ENCODE results near the gene DLG5.
A peak's percentile ranks its signal among the peaks of the same experiment; 100 is the strongest.

The DLG5 gene

GRCh38 chr10:77912576-77912975, 14.0 kb downstream of the DLG5 start:
- DNase-seq (ENCODE audit: low read depth) = no peak

DNA sequence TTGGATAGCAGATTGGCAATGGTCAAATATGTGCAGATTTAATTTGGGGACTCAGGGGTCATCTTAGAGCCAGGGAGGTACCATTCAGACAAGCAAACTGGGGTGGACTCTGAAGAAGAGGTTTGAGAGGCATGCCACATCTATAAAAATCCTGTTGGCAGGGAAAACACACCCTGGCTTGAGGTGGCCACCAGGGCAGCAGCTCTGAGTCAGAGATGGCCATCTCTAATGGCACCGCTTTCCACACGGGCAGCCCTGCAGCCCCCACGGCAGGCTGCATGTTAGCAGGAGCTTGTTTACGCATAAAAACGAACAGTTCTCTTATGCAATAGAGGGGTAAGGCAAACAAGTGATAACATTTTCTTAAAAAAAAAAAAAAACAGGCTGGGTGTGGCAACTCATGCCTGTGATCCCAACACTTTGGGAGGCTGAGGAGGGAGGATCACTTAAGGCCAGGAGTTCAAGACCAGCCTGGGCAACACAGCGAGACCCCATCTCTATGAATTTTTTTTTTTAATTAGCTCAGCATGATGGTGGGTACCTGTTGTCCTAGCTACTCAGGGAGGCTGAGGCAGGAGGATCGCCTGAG, 14.9 kb downstream of the DLG5 start:
- DNase-seq (ENCODE audit: low read depth) = no peak

DNA sequence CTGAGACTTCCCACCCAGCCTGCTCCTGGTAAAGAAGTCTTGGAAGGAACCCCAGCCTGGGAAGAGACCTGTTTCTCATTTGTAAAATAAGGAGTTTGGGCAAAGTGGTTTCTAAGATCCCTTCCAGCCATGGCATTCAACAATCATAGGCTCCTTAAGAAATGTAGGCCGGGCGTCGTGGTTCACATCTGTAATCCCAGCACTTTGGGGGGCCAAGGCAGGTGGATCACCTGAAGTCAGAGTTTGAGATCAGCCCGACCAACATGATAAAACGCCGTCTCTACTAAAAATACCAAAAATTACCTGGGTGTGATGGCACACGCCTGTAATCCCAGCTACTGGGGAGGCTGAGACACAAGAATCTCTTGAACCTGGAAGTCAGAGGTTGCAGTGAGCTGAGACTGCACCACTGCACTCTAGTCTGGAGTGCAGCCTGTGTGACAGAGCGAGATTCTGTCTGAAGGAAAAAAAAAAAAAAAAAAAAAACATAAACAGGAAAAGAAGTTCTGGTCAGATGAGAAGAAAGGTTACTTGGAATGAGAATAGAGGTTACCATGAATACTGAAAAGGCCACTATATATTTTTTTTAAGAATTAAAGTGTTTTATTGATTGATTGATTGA, 15.9 kb downstream of the DLG5 start:
- DNase-seq (ENCODE audit: low read depth) = no peak

- DNase-seq (ENCODE audit: low read depth) = no peak
Observed at GRCh38 chr10:77909749-77910375, 16.7 kb downstream of the DLG5 start.

GRCh38 chr10:77909021-77909748, 17.4 kb downstream of the DLG5 start:
- DNase-seq (ENCODE audit: low read depth) = no peak

DNA sequence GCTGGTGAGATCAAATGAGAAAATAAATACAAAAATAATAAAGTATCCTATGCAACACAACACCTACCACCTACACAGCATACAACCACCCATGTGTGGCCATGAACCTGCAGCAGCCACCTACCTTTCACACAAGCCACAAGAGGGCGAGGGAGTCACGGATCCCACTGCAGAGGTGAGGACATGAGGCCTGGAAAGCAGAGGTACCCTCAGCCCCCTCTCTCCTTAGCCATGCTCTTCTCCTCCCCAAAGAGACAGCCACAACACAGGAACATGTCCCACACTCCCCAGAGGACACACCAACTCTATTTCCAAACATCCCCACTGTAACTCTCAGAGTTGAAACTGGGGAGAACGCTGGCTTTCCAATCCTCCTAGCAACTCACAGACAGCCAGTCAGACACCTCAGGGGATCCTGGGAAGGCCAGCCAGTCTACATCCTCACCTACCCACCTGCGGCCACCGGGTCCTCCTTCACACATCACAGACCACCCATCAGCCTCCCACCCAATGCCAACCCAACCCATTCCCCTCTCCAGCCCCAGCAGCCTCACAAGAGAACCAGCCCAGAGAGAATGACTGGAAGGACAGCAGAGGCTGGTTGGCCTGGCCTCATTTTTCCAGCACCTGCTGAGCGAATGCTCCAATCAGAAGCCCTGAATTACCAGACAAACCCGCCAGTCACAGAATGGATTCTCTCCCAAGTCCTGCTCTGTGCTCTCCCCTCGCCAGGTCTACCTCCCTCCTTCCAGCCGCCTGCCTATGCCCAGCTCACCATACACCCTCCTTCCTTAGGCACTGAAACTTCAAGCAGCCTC, 18.4 kb downstream of the DLG5 start:
- DNase-seq (ENCODE audit: low read depth) = no peak

DNA sequence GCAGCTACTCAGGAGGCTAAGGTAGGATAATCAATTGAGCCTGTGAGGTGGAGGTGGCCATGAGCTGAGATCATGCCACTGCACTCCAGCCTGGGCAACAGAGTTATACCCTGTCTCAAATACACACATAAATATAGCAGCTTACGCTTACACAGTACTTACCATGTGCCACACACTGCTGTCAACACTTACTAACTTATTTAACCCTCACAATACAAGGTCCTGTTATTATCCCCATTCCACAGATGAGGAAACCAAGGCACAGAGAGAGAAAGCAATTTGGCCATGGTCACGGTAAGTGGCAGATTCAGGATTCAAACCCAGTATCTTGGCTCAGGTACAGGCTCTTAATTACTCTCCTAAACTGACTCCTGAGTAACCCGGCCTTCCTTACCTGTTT, 19.1 kb downstream of the DLG5 start:
- DNase-seq (ENCODE audit: low read depth) = no peak

GRCh38 chr10:77906951-77907421, 19.6 kb downstream of the DLG5 start:
- no peak for DNase-seq (ENCODE audit: low read depth)

DNA sequence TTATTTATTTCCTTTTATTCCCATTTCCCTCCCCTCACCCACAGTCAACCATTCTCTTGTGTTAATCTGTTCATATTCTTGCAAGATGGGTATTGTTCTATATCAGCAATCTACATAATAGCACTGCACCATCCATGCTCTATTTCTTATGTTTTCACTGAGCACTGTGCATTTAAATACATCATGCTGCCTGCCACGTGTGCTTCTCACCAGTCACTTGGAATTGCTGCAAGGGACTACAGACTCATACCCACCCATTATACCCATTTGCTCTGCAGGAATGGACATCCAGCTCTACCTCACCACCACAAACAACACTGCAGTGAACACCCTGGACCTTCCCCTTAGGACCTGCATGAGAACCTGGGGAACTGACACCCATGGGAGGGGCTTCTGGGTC, 20.8 kb downstream of the DLG5 start:
- no peak for DNase-seq (ENCODE audit: low read depth)

DNA sequence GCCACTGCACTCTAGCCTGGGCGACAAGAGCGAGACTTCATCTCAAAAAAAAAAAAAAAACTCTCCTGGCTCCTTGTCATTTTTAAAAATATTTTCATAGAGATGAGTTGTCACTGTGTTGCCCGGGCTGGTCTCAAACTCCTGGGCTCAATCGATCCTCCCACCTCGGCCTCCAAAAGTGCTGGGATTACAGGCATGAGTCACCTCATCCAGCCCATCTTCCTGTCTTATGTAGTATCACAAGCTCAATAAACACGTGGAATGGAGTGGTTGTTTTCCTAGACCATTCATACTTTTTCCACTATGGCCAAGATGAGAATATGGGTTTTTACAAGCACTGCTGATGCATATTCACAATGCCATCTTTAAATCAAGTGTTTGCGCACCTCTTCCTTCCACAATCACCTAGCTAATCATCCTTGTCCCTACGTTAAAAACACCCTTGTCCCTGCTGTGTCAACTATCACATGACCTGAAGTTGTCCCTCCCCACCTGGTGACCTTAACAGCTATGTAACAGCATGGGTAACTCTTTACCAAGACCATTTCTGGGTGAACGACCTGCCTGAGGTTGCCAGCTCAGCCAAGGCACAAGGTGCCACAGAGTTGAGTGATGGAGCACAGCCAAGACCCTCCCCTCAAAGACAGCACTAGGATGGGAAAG, 21.3 kb downstream of the DLG5 start:
- no peak for DNase-seq (ENCODE audit: low read depth)

- DNase-seq (ENCODE audit: low read depth) = no peak
Observed at GRCh38 chr10:77904100-77904840, 22.3 kb downstream of the DLG5 start.

DNA sequence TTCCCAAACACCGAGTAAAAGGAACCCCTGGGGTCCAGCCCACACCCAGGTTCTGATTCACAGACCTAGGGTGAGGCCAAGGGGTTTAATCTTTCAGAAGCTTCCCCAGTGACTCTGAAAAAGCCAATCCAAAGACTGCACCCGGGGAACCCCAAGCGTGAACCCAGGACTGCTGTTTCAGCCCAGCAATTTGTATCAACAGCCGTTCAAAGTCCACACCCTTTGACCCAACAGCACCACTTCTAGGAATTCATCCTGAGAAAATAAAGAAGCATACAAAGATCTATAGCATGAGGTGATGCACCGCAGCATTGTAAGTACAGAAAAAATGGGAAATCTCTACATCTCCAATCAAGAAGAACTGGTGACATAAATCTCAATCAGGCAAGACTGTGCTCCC, 24.4 kb downstream of the DLG5 start:
- no peak for DNase-seq (ENCODE audit: low read depth)

DNA sequence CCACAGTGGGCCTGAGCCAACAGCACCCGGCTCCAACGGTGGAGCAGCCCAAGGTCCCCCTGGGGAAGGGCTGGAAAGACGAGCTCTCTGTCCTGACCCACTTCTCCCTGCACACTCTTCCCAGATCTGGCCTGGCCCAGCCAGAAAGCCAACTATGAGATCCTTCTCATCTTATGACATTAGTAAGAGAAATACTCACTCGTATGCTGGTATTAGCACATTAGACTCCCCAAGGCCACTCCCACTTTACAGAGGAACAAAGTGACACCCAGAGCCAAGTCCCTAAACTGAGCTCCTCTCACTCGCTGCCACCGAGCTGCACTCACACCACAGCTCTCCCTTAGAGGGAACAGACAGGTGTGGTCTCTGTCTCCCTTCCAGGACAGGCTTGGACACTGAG, 24.8 kb downstream of the DLG5 start:
- DNase-seq (ENCODE audit: low read depth) = no peak

DNA sequence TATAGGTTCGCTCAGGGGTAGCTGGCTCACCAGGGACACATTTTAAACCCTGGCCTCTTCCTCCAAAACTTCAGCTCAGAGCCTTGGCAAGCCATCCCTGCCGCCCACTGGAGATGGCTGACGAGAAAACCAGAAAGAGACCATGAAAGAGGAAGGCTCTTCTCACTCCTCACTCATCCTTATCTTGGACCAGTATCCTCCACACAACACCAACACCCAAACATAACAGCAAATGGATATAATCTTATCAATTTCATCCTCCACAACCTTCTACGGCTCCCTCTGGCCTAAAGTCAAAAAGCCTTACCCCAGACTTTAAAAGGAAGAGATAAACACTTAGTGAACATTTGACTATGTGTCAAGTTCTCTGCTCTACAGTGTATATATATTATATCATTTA, 26.9 kb downstream of the DLG5 start:
- no peak for DNase-seq (ENCODE audit: low read depth)

DNA sequence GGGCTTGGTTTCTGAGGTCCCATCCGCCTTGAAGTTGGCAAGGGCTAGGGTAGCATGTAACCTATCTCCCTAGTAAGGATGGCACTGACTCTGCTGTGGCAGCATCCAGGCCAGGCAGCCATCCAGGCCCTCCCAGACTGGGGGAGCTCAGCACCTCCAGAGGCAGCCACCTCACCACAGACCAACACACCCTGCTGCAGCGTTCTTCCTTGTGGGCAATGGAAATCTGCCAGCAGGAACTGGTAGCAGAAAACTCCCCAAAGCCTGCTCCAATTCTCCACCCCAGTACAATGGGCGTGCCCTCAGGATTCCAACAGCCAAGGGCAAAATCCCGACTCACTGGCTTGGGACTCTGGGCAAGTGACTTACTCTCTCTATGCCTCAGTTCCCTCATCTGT, 27.5 kb downstream of the DLG5 start:
- DNase-seq (ENCODE audit: low read depth) = peak; percentile 68

- no peak for DNase-seq (ENCODE audit: low read depth)
Observed at GRCh38 chr10:77898323-77899079, 28.1 kb downstream of the DLG5 start.

DNA sequence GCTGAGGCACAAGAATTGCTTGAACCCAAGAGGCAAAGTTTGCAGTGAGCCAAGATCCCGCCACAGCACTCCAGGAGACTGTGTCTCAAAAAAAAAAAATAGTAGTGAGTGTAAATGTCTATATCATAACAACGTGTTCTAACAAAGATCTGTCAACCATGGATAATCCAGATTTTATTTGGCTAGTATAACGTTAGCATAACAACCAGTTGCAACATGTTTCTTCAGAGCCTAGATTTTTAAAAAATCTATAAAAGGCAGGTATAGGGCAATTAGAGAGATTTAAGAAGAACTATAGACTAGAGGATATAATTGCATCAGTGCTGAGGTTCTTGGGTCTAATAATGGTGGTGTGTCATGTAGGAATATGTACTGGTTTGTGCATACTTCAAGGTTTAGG, 30.5 kb downstream of the DLG5 start:
- DNase-seq (ENCODE audit: low read depth) = no peak

DNA sequence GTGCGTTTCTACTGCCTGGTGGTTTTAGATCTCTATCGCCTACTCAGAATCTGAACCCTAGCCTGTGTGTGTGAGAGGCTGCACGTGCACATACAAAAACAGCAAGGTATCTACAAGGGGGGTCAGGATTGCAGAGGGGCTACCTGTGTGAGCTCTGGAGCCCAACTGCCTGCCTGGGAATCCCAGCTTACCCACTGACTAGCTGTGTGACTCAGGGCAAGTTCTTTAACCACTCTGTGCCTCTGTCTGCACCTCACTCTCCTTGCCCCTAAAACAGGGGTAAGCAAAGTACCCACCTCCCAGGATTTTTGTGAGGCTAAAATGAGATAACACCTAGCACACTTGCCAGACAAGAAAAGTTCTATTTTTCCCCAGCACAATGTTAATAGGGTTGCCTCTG, 32.5 kb downstream of the DLG5 start:
- DNase-seq (ENCODE audit: low read depth) = no peak

DNA sequence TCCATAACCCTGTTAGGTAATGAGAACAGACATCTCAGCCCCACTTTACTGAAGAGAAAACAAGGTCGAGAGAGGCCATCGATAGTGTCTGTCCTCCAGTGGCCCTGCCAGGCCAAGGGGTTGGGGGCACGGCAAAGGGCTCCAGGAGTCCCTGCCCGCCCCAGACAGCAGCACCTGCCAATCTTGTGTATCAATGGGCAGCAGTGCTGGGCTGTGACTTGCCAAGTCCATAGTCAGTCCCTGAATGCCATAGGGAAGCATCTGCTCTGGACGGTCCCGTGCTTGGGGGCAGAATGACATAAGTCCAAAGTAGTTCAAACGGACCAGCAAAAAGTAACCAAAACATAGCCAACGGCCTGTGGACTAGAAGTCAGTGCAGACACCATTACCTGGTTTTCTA, 33.2 kb downstream of the DLG5 start:
- DNase-seq (ENCODE audit: low read depth) = no peak

DNA sequence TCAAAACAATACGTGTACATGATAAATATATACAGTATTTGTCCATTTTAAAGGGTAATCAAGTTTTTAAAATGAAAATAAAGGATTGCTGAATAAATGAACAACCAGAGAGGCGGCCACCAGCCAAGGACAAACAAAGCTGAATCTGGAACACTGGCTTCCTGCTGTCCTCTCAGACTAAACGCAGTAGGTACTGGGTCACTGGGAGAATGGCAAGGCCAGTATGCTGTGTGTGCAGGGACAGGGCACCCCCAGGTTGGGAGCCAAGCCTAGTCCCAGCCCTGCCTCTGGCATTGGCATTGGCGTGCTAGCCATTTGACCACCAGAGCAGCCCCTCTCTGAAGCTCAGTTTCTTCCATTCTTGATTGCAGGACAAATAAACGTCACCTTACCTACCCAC, 33.8 kb downstream of the DLG5 start:
- no peak for DNase-seq (ENCODE audit: low read depth)

Measured in GM04503 (cell line).